Measurements from ENCODE around the gene E2F2.
"Not testable (repeated sequence)": the region's sequence is repeated elsewhere in the genome, so short reads cannot be mapped to it uniquely, and the experiment has no call there.

The E2F2 gene

DNA sequence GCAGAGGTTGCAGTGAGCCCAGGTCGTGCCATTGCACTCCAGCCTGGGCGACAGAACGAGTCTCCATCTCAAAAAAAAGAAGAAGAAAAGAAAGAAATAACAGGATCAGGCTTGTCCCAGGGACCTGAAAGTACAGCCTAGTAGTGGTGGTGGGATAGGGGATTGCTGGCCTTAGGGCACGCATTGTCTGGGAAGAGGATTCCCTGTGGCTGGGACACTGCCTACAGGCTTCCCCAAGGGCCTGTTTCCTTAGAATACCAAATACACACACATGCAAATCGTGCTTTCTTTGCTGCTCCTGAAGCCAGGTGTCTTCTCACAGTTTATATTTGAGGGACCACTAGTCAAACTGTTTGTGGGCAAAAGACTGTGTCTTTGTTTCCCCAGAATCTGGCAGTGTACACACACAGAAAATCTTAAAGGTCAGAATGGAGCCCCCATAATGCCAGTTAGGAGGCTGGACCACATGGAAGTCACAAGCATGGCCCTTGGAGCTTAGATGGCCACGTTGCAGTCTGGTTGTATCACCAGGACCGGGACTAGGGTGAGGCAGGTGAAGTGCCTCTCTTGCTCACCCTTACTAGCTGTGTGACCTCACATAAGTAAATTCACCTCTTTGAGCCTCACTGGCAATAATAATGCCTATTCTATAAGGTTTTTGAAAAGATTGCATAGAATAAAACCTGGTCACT is 34.4 kb downstream of the E2F2 start:
- no peaks in the 10 kb centered on the region for H3F3A ChIP-seq (ENCODE audit: low read depth)

DNA sequence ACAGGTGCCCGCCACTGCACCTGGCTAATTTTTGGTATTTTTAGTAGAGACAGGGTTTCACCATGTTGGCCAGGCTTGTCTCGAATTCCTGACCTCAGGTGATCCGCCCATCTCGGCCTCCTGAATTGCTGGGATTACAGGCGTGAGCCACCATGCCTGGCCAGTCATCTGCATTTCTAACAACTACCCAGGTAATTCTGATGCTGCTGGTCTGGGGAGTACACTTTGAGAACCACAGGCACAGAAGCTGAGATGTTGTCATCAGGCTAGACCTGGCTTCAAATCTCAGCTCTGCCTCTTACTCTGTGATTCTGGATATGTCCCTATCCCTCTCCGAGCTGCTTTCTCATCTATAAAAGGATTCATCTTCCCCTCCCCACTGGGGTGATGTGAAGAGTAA is 36.2 kb downstream of the E2F2 start:
- H3K9ac ChIP-seq (ENCODE audit: low read depth, low read length, poor library complexity, severe bottlenecking); H3K9me3 ChIP-seq (ENCODE audit: insufficient read depth, low read depth, low read length); H3K27me3 ChIP-seq (ENCODE audit: insufficient read depth, low read length, poor library complexity, severe bottlenecking); H3K4me2 ChIP-seq (ENCODE audit: low read depth, low read length, poor library complexity, severe bottlenecking); H3K79me2 ChIP-seq (ENCODE audit: insufficient read depth, low read length); H4K20me1 ChIP-seq (ENCODE audit: insufficient read depth, low read length, poor library complexity, severe bottlenecking); H2AFZ ChIP-seq (ENCODE audit: low read length); H3K4me3 ChIP-seq (ENCODE audit: low read length, poor library complexity, severe bottlenecking); H3K36me3 ChIP-seq (ENCODE audit: insufficient read depth, low read length); H3F3A ChIP-seq (ENCODE audit: low read depth); H3K4me1 ChIP-seq (ENCODE audit: insufficient read depth, low read length, poor library complexity, severe bottlenecking); H3K9me2 ChIP-seq (replicated peaks; ENCODE audit: low read depth, low read length): not testable (repeated sequence)

More for the DNA sequence above, 34.4 kb downstream of the E2F2 start:
- no peak overlapping the region for H3K4me3 ChIP-seq (ENCODE audit: low read length, poor library complexity, severe bottlenecking)
- no peak overlapping the region for H2AFZ ChIP-seq (ENCODE audit: low read length)
- H4K20me1 ChIP-seq (ENCODE audit: insufficient read depth, low read length, poor library complexity, severe bottlenecking) = no peaks in the 10 kb centered on the region
- no peaks in the 10 kb centered on the region for H3K79me2 ChIP-seq (ENCODE audit: insufficient read depth, low read length)
- TF ChIP-seq, protein P1, sequence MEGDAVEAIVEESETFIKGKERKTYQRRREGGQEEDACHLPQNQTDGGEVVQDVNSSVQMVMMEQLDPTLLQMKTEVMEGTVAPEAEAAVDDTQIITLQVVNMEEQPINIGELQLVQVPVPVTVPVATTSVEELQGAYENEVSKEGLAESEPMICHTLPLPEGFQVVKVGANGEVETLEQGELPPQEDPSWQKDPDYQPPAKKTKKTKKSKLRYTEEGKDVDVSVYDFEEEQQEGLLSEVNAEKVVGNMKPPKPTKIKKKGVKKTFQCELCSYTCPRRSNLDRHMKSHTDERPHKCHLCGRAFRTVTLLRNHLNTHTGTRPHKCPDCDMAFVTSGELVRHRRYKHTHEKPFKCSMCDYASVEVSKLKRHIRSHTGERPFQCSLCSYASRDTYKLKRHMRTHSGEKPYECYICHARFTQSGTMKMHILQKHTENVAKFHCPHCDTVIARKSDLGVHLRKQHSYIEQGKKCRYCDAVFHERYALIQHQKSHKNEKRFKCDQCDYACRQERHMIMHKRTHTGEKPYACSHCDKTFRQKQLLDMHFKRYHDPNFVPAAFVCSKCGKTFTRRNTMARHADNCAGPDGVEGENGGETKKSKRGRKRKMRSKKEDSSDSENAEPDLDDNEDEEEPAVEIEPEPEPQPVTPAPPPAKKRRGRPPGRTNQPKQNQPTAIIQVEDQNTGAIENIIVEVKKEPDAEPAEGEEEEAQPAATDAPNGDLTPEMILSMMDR (conservative IDR thresholded peaks at IDR 0.05; ENCODE audit: low read length) = no peak
- no peak for TF ChIP-seq EZH2phosphoT487 (IDR thresholded peaks at IDR 0.05; ENCODE audit: borderline replicate concordance)
- no peaks in the 10 kb centered on the region for H3K9me2 ChIP-seq (replicated peaks; ENCODE audit: low read depth, low read length)
- no peaks in the 10 kb centered on the region for H3K27me3 ChIP-seq (ENCODE audit: insufficient read depth, low read length, poor library complexity, severe bottlenecking)
- H3K4me1 ChIP-seq (ENCODE audit: insufficient read depth, low read length, poor library complexity, severe bottlenecking) = no peaks in the 10 kb centered on the region
- no peak overlapping the region for H3K4me2 ChIP-seq (ENCODE audit: low read depth, low read length, poor library complexity, severe bottlenecking)
- H3K36me3 ChIP-seq (ENCODE audit: insufficient read depth, low read length) = no peaks in the 10 kb centered on the region
- H3K9ac ChIP-seq (ENCODE audit: low read depth, low read length, poor library complexity, severe bottlenecking) = no peak overlapping the region
- no peaks in the 10 kb centered on the region for H3K9me3 ChIP-seq (ENCODE audit: insufficient read depth, low read depth, low read length)

DNA sequence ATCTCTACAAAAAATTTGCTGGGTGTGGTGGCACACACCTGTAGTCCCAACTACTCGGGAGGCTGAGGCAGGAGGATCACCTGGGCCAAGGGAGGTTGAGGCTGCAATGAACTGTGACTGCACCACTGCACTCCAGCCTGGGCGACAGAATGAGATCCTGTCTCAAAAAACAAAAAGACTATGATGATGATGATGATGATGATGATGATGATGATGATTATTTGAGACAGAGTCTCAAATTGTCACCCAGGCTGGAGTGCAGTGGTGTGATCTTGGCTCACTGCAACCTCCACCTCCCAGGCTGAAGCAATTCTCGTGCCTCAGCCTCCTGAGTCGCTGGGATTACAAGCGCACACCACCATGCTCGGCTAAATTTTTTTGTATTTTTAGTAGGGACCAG is 38.3 kb downstream of the E2F2 start:
- H3K4me2 ChIP-seq (ENCODE audit: low read depth, low read length, poor library complexity, severe bottlenecking); H3K79me2 ChIP-seq (ENCODE audit: insufficient read depth, low read length); H3K9me3 ChIP-seq (ENCODE audit: insufficient read depth, low read depth, low read length); H3K9ac ChIP-seq (ENCODE audit: low read depth, low read length, poor library complexity, severe bottlenecking); H3K36me3 ChIP-seq (ENCODE audit: insufficient read depth, low read length); H3K9me2 ChIP-seq (replicated peaks; ENCODE audit: low read depth, low read length); H2AFZ ChIP-seq (ENCODE audit: low read length); H4K20me1 ChIP-seq (ENCODE audit: insufficient read depth, low read length, poor library complexity, severe bottlenecking); H3K27me3 ChIP-seq (ENCODE audit: insufficient read depth, low read length, poor library complexity, severe bottlenecking); H3K4me1 ChIP-seq (ENCODE audit: insufficient read depth, low read length, poor library complexity, severe bottlenecking); H3K4me3 ChIP-seq (ENCODE audit: low read length, poor library complexity, severe bottlenecking); H3F3A ChIP-seq (ENCODE audit: low read depth): not testable (repeated sequence)

DNA sequence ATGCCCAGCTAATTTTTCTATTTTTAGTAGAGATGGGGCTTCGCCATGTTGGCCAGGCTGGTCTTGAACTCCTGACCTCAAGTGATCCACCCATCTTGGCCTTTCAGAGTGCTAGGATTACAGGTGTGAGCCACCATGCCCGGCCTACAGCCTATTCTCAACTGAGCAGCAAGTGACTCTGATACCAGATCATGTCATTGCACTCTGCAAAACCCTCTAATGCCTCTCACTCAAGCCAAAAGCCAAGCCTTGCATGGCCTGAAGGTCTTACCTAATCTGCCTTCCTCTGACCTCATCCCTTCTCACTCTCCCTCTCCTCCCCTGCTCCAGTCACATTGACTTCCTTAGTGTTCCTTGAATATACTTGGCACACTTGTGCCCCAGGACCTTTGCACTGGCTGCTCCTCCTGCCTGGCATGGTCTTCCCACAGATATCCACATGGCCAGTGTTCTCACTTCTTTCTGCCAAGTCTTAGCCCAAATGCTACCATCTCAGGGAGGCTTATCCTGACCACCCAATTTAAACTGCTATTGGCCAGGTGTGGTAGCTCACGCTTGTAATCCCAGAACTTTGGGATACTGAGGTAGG is 38.8 kb downstream of the E2F2 start:
- no peak overlapping the region for H3K4me3 ChIP-seq (ENCODE audit: low read length, poor library complexity, severe bottlenecking)
- no peaks in the 10 kb centered on the region for H3K9me3 ChIP-seq (ENCODE audit: insufficient read depth, low read depth, low read length)
- H3K9ac ChIP-seq (ENCODE audit: low read depth, low read length, poor library complexity, severe bottlenecking) = no peak overlapping the region
- H4K20me1 ChIP-seq (ENCODE audit: insufficient read depth, low read length, poor library complexity, severe bottlenecking) = no peaks in the 10 kb centered on the region
- H3K4me1 ChIP-seq (ENCODE audit: insufficient read depth, low read length, poor library complexity, severe bottlenecking) = no peaks in the 10 kb centered on the region
- no peak overlapping the region for H2AFZ ChIP-seq (ENCODE audit: low read length)
- no peaks in the 10 kb centered on the region for H3K9me2 ChIP-seq (replicated peaks; ENCODE audit: low read depth, low read length)
- H3K36me3 ChIP-seq (ENCODE audit: insufficient read depth, low read length) = no peaks in the 10 kb centered on the region
- no peaks in the 10 kb centered on the region for H3K27me3 ChIP-seq (ENCODE audit: insufficient read depth, low read length, poor library complexity, severe bottlenecking)
- no peaks in the 10 kb centered on the region for H3F3A ChIP-seq (ENCODE audit: low read depth)
- H3K4me2 ChIP-seq (ENCODE audit: low read depth, low read length, poor library complexity, severe bottlenecking) = no peak overlapping the region
- TF ChIP-seq, protein P1 (conservative IDR thresholded peaks at IDR 0.05; ENCODE audit: low read length) = no peak
- no peak for TF ChIP-seq EZH2phosphoT487 (IDR thresholded peaks at IDR 0.05; ENCODE audit: borderline replicate concordance)
- H3K79me2 ChIP-seq (ENCODE audit: insufficient read depth, low read length) = no peaks in the 10 kb centered on the region
